ENCODE data around the gene EZR.

DNA sequence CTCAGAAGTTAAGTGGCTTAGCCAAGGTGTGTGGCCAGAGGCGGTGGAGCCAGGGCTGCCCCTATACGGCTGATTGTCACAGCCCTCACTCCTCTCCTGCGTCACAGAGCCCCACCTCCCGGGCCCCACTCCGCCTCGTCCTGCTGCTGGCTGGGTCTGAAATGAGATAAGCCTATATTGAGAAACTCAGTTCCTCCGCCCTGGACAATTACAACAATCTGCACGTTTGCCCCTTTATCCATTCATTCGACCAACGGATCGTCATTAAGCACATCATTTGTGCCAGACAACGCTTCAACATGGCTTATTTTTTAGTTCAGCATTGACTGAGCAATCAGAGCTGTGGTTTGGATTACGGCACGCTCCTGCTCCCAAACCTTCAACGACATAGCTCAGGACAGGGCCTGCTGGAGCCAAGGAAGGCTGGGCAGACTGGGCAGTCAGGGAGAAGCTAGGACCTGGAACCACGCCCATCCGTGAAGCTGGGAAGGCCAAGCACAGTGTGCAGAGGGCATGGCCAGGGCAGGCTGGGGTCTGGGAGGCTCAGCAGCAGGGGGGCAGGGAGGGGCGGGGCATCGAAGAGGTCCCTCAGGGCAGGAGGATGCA lies 16.6 kb upstream of the EZR start:
- TF ChIP-seq POLR2A (IDR thresholded peaks at IDR 0.05) = no peak
- TF ChIP-seq, protein P1, sequence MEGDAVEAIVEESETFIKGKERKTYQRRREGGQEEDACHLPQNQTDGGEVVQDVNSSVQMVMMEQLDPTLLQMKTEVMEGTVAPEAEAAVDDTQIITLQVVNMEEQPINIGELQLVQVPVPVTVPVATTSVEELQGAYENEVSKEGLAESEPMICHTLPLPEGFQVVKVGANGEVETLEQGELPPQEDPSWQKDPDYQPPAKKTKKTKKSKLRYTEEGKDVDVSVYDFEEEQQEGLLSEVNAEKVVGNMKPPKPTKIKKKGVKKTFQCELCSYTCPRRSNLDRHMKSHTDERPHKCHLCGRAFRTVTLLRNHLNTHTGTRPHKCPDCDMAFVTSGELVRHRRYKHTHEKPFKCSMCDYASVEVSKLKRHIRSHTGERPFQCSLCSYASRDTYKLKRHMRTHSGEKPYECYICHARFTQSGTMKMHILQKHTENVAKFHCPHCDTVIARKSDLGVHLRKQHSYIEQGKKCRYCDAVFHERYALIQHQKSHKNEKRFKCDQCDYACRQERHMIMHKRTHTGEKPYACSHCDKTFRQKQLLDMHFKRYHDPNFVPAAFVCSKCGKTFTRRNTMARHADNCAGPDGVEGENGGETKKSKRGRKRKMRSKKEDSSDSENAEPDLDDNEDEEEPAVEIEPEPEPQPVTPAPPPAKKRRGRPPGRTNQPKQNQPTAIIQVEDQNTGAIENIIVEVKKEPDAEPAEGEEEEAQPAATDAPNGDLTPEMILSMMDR (IDR thresholded peaks at IDR 0.05) = no peak

Measured in Peyer's patch (tissue), 4 donors.